RKO (cell line): ENCODE measurements around the gene ITGA1.

Experiments used
- DNase-seq: peaks from one replicate; pipeline ENCODE4 v3.0.0-alpha.2; 2016; ENCODE audit warnings: low spot score

The ITGA1 gene

DNA sequence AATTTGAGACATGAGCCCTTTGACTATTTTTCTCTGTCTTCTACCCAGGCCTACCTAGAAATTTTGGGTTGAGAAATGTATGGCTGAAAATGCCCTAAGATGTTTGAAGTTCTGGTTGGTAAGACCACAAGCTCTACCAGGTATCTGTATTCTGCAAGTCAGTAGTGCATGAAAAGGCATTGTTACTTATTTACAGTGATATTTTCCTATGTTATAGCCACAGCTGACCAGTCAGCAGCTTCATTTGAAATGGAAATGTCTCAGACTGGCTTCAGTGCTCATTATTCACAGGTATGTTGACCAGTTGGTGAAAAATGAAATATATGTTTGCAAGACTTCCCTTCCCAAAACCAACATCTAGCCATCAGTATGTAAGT is 109.5 kb downstream of the ITGA1 start:
- no peak for DNase-seq

DNA sequence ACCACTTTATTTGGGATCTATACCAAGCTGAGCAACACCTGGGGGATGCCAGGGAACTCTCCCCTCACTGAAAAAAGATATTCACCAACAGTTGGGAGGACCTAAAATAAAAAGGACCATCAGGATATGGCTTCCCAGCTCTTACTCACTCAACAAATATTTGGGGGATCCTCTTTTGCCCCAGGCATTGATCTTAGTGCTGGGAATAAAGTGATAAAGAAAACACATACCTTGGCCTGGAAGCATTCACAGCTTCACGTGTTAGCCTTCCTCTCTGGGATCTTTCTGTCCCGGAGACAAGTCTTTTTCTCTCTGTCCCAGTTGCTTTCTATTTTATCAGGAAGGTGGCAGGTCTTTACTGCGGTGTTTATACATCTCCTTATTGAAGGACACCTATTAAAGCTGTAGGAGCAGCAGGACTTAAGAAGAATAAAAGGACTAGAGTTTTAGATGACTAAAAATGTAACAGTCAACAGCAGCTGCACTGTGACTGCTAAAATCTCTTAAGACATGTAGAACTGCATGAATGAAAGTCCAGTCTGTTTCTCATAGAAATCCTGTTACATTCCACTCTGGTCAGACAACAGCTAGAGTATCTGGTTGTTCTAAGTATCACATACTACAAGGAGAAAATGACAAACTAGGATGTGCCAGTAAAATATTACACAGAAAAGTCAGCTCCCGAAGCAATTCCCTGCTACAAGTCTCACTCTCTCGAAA is 111.4 kb downstream of the ITGA1 start:
- no peak for DNase-seq

DNA sequence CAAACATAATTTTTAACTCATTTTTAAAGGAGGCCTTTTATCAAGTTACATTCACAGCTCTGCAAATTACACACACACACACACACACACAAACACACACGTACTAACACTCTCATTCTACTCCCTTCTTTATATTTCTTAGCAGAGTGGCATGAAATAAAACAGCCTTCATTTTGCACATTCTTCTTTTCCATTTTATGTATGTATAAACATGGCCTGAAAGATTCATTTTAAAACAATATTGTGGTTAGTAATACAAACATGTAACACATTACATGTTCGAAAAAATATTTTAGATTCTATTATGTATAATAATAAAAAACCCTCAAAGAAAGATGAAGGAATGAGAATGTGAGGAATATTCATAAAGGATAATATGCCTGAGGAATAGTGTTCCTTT is 115.4 kb downstream of the ITGA1 start:
- DNase-seq: no peak

DNA sequence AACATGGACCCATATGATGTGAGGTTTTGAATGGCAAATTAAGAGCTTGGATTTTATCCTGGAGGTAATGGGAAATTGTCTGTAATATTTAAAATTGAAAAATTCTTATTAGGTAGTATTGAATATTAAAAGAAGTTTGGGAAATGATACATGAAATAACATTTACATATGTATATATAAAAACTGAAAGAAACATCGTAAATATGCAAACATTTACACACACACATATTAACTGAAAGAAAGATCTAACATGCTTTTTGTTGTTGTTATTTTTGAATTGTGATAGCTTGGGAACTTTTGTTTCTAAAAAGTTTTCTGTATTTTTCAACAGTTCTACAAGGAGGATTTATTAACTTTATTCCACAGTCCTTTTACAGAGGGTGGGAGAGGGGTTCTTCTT is 118.6 kb downstream of the ITGA1 start:
- no peak for DNase-seq

DNA sequence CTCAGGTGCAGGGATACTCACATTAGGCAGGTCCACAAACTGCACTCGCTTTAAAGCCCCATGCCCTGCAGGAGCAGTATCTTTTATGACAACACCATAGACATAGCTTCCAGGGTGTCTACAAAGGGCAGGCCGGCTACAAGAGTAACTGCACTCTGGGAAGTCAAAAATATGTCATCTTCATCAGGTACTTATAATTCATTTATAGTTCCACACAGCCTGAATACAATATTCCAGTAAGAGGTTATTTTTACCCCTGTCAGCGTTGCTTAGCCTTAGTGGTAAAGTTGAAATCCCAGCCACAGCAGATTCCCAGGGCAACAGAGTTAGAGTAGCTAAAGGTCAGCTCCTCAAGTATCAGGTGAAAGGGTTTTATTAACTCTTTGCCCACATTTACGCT is 119.1 kb downstream of the ITGA1 start:
- DNase-seq: no peak

DNA sequence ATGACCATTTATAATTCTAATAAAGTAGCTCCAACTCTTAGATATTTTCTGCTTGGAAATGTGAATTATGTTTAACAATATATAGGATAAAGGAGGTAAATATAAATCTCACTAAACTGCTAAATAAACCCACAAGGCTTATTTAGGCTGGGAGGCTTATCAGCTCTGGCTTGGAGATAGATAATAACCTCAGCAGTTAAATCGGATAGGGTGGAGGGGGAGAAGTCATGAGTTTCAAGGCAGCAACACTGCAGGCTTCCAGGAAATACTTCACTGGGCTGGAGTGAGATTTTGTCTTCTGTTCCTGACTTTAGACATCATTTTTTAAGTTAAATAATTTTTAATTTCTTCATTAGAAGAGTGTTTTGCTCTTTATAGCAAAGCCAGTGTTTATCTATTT is 121.5 kb downstream of the ITGA1 start:
- DNase-seq: no peak

DNA sequence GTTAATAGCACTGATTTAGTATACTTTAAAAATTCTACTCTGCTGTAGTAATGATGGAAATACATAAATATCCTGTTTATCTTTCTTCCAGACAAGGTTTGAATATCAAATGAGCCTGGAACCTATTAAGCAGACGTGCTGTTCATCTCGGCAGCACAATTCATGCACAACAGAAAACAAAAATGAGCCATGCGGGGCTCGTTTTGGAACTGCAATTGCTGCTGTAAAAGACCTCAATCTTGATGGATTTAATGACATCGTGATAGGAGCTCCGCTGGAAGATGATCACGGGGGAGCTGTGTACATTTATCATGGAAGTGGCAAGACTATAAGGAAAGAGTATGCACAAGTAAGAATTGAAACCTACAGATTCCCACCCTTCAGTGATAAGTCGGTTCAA is 122.4 kb downstream of the ITGA1 start:
- no peak for DNase-seq

DNA sequence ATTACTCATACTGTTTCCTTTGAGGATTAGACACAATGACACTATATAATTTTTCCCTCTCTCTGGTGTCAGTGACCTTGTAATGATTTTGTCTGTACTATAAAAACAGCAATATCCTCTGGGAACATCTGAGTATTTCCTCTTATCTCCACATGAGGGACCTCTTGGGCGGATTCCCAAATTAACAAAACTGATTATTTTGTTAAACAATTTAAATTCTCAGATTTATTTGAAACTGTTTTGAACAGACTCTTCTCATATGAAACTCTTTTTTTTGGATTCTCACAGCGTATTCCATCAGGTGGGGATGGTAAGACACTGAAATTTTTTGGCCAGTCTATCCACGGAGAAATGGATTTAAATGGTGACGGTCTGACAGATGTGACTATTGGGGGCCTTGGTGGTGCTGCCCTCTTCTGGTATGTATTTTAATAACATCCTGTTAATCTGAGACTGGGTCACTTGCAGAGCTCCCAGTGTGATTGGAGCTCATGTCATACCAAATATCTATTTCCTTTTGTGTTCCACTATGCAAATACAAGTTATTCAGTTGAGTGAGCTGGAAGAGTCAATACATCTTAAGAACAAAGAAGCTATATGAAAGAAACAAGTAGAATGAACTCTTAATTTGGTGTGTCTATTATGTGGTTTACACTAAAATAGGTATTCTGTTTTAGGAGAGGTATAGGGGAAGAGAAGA is 127.6 kb downstream of the ITGA1 start:
- DNase-seq: peak; percentile 83

DNA sequence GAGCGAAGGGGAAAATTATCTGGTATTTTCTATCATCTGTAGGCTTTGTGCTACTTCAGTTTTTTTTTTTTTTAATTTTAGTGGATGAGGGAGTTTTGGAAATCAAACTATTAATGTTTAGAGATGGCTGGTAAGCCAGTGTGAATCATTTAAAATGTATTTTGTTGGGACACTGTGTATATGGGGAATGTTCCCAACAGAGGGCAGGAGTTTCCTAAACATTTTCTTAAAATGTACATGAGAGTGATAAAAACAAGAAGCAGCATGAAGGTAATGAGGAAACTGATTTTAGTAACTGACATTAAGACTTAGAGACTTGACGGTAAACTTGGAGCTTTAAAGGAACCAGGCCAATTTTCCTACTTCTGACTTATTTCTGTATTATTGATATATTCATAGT is 133.2 kb downstream of the ITGA1 start:
- DNase-seq: no peak

DNA sequence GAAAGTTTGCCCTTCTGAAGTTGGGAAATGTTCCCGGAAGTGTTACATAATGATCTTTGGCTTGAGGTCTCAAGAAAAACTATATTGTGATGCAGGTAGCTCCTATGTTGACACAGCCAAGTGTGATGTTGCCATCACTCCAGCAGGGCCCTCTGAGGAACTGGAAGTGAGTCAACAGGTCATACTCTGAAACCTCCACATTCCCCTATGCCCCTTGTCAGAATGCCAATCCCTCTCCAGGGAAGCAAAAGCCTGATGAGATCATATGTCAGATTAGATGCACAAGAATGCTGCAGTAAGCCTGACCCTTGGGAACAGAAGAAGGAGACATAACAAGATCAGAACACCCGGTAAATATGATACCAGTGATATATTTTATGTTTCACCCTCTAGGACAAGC is 134.7 kb downstream of the ITGA1 start:
- peak; percentile 86 for DNase-seq

DNA sequence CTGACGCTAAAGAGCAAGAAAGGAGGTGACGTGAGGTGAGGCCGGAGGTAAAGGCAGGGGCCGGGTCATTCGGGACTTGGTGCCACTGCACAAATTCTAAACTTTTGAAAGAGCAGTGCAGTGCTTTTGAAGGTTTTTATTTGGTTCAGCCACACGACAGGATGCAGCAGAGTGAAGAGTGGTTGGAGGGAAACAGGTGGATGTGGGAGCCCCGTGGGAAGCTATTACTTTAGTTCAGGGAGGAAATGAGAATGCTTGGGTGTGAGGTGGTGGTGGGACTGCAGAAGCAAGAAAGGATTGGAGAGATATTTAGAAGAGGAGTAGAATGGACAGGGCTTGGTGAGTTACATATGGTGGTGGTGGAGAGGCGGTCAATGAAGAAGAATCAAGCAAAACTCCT is 136.7 kb downstream of the ITGA1 start:
- no peak for DNase-seq

DNA sequence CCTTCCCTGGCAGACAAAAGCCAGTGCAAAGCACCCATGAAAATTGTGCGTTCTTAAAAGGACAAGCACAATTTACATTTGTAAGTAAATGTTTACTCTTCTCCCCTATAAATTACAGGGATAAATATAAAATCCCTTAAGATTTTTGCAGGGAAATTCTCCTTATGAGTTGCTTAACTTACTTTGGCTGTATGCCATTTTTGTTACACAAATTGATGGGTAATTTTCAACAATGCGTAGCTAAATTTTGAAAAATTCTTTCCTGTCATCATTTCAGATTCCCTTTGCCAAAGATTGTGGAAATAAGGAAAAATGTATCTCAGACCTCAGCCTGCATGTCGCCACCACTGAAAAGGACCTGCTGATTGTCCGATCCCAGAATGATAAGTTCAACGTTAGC is 137.3 kb downstream of the ITGA1 start:
- no peak for DNase-seq

DNA sequence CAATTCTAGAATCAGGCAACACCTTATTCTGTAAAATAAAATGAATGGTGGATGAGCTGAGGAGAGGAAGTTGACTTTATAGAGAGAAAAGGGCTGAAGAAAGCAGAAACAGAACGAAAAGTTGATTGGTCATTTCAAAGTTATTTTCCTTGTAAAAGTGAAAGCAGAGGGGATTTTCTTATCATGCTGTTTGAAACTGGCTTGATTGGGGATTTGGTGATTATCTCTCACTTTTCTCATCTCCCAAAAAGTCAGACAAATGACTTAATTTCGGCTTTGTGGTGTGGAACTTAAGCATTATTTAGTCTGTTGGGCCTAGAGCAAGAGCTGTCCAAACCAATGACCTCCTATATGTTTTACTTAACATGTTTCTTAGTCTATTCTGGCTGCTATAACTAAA is 141.0 kb downstream of the ITGA1 start:
- DNase-seq: no peak

DNA sequence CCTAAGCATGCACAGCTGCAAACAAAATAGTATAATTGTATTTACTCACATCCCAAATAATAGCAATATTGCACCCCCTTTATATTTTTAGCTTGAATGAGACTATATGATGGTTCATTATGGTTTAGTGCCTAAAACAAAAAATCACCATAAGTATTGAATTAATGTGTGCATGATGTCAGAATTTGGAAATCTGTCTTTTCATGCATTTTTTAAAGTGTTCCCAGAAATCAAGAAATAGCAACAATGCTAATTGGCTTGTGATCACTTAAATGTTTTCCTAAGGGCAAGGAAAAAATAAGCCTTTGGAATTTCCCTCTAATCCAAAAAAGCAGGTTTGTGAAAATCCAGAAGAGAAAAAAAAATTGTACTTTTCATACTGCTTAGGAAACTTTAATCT is 150.5 kb downstream of the ITGA1 start:
- DNase-seq: no peak

DNA sequence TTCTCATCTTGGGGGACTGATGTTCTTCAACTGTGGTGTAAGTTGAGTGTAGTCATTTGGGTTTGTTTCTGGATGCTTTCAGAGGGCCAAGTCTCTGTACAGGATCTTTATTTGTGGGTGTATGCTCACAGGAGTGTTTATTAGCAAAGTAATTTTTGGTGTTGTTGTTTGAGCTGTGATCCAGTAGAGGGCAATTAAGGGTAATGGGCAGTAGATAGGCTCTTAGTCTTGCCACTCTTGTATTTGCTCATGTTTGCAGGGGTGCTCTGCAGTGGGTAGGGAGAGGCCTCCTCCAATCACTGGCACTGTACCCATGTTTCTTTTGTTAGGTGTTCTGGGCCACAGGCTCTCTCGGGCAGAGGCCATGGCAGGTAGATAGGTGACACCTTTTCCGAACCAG is 155.6 kb downstream of the ITGA1 start:
- DNase-seq: peak; percentile 44

DNA sequence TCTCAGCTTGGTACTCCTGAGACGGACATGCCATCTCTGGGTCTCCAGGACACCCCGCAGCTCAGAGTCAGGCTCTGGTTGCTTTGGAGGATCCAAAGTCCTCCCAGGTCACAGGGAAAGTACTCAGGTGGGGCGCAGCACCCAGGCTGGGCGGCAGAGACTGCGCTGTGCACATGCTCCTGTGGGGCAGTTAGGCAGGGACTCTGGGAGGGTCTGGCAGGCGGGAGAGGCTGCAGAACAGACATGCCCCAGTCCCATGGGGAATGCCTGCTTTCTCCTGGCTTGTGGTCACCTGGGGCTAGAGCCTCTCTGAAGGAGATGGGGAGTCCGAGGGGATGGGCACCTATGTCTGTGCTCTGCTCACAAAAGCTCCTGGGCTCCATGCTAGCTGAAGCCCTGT is 156.1 kb downstream of the ITGA1 start:
- no peak for DNase-seq

DNA sequence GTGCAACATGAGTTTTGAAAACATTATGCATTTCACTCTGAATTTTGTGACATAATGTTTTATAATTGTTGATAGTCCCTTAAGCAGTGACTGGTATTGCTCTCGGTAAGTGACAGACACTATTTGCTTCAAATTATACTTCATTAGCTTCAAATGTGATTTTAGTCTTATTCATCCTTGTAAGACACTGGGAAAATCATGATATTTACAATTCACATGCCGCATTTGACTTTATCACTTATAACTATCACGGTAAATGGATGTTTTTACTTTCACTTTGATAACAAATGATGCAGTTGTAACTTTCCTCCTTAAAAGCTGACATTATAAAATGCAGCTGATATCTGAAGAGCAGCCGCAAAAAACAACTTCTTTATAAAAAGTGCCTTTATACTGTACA is 157.3 kb downstream of the ITGA1 start:
- peak; percentile 9 for DNase-seq

DNA sequence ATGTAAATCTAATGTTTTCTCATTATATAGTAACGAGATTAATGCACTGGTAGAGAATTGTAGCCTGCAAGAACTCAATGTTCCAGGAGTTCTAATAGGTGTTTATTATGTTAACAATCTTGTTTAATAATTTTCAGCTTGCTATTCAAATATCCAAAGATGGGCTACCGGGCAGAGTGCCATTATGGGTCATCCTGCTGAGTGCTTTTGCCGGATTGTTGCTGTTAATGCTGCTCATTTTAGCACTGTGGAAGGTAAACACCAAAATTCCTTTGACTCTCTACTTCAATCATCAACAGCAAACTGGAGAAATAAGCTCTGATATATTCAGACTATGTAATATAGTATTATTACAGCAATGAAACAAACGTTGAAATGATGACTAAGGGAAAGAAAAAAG is 159.5 kb downstream of the ITGA1 start:
- no peak for DNase-seq

DNA sequence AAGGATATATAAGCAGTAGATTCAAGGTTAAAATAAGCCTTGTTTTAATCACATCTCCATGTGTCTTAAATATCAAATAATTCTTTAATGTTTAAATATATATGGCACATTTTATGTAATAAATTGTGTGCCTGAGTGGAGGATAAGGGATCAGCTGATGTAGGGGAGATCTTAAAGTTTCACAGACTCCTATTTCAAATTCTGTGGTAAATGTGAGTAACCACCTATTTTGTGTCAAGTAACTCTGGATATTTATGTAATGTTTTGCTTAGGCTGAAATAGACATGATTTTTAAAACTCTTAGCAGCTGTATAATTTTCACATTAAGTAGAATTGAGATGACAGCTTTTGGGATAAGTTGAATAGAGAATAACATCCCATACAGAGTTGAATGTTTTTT is 160.1 kb downstream of the ITGA1 start:
- DNase-seq: no peak

DNA sequence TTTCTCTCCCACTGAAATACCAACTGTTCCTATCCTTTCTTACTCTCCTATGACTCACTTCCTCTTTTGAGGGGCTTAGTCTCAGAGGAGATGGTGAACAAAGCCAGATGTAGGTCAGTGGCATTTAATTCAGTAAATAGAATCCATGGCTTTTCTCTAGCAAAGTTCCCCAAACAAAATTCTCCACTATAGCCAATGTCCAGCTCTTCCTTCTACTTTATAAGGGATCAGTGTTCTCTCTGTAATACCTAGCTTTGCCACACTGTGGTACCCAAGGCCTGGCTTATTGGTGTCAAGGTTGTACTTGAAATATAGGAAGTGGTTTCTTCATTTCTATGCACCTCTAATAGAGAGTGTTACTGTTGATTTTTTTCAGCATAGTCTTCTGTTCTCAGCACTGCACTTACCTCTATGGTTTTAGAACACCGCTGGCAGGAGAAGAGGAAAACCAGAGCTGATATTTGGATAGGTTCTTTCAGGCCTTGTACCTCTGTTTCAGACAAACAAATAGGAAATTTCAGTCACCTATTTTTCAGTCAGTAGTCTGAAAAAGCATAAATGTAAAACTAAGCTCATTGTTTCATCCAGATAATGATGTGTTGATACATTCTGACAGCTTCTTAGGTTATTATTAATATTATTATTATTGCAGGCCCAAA is 160.8 kb downstream of the ITGA1 start:
- peak; percentile 90 for DNase-seq

DNA sequence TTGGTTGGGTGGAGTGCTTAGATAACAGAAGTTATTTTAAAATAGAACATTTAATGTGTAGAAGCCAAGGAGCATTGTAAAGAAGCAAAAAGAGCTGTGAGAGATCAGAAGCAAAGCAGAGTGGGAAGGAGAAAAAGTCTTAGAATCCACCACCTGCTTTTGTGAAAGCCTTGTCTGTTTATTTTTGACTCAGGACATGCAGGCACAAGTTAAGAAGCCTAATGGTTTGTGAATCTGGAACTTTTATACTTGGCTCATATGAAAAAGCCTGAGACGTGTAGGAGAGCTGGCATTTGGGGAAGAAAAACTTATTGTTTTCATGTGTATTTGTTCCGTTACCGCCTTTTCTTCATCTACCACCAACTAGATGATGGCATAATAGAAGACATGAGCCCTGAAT is 163.0 kb downstream of the ITGA1 start:
- no peak for DNase-seq

DNA sequence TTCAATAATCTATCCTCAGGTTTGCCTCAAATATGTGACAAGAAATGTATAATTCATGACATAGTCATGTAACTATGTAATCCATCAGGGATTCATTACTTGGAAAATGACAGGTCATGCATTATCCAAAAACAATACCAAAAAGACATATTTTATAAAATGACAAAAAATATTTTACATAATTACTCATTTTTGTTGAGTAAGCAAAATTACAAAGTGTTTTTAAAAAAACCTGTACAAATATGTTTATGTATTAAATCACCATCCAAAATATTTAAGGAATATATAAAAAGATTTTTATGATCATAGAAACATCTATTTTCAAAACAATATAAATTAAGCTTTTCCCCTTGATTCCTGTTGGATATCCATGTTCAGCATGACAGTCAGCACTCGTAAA is 164.8 kb downstream of the ITGA1 start:
- no peak for DNase-seq

DNA sequence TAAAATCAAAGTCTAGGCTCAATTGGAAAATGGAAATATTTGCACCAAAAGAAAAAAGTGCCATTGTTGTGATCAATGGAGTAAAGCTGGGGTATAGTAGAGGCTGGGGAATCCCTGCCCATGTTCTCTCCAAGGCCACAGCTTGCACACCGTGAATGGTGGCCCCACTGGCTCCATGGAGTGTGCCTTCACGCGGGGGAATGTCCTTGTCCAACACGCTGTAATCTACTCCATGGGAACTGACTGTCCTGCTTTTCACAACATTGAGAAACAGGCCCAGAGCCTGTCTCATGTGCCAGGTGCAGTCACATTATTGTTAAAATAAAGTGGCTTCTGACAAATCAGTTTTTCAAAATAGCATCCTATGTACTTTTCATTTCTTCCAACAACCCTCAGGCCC is 168.3 kb downstream of the ITGA1 start:
- no peak for DNase-seq
